GM21526 (cell line): ENCODE measurements around the gene CRYGN.

ENCODE experiments used
- ATAC-seq: cut with Tn5 transposase; IDR thresholded peaks from one replicate; pipeline ENCODE4 v1.9.1; 2021; ENCODE audit warnings: moderate library complexity; ENCODE audit not compliant: unreplicated experiment, low FRiP score

CRYGN gene

GRCh38 chr7:151408839-151409666 is 30.9 kb downstream of the CRYGN start:
- peak; percentile 50 for ATAC-seq

DNA sequence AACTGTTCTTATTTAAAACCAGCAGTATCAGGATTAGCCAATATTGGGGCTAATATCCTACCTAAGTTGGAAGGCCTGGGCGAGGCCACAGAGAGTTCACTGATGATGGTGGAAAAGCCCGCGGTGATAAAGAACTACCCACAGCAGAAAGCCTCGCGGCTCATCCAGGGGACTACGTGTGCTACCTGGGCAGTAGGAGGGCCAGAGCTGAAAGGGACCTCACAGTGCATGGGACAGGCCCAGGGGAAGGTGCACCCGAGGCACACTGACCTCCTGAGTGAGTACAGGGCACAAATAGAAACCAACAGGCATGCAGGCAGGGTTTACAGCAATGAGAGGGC is 31.5 kb downstream of the CRYGN start:
- ATAC-seq: peak; percentile 10

- no peak for ATAC-seq
These were observed 32.9 kb downstream of the CRYGN start for GRCh38 chr7:151406886-151407583.

DNA sequence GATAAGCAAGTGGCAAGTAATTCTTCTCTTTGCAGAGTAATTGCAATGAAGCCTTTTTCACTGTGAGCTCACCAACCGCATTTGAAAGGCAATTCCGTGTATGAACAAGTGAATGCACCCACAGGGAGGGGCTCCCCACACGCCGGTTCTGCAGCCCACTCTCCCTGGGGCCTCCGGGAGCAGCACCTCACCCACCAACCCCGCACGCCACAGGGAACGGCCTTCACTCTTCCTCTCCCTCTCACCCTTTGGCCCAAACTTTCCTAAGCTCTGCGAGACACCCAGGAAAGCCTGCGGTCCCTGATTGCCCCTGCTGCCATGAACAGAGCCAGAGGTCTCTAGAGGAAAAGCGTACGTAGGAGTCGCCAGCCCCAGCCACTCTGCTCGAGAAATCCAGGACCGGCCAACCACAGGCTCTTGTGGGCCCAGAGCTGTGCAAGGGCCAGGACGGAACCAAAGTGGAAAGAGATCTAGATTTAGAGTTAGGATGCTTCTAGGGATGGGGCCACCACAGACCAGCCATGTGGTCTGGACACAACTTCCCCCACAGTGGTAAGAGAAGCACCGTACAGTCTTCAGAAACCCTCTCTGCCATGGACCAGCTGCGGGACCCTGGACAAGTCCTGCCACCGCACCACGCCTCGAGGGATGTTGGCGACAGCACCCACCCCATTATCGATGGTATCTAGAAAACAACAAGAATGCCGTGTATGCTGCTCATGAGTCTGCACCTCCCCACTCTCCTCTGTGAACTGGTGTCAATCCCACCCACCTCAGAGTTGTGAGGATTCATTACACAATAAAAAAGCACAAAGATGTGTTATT is 33.7 kb downstream of the CRYGN start:
- no peak for ATAC-seq

- no peak for ATAC-seq
These were observed 34.4 kb downstream of the CRYGN start for GRCh38 chr7:151405588-151405987.

DNA sequence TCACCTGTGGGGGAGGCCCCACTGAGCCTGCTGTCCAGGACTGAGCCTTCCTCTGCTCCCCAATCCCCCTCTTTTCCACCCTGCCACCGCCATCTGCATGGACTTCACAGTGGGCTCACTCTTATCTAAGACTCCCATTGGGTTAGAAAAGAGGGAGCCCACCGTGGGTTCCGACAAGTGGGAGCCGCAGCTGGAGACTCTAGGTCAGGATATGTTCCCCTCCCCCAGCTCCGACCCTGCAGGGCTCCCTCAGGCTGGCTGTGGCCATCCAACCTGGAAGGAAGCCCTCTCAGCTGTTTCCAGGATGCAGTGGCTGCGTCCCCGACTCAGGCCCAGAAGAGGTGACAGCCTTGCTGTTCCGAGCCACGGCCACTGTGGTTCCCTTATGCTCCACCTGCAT is 34.9 kb downstream of the CRYGN start:
- ATAC-seq: no peak

GRCh38 chr7:151404216-151405011 is 35.5 kb downstream of the CRYGN start:
- no peak for ATAC-seq

GRCh38 chr7:151403764-151404163 is 36.2 kb downstream of the CRYGN start:
- ATAC-seq: no peak

DNA sequence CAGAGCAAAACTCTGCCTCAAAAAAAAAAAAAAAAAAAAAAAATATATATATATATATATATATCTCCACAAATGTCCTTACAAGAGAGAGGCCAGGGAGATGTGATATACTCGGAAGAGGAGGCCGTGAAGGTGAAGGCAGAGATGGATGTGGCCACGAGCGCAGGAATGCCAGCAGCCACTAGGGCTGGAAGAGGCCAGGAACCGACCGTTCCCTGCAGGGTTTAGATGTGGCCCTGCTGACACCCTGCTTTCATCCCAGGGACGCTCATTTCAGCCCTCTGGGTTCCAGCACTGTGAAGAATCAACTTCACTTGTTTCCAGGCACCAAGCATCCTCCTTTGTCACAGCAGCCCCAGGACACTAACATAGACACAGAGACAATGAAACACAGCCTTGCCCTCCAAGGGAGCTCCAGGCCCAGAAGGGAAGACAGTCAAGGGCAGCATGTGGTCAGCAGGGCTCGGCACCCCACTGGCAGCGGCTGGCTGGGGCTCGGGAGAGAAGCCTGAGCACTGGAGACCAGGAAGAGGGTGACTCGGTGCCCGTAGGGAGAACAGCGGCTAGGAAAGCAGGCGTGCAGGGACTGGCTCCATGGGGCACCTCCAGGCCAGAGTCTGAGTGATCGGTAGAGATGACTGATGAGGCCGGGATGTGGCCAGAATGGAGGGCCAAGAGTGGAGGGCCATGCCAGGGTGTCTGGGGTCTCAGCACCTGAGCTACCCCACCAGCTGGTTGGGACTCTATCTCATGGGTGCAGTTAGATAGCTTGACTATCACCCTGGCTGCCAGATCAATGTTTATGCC is 37.7 kb downstream of the CRYGN start:
- no peak for ATAC-seq

DNA sequence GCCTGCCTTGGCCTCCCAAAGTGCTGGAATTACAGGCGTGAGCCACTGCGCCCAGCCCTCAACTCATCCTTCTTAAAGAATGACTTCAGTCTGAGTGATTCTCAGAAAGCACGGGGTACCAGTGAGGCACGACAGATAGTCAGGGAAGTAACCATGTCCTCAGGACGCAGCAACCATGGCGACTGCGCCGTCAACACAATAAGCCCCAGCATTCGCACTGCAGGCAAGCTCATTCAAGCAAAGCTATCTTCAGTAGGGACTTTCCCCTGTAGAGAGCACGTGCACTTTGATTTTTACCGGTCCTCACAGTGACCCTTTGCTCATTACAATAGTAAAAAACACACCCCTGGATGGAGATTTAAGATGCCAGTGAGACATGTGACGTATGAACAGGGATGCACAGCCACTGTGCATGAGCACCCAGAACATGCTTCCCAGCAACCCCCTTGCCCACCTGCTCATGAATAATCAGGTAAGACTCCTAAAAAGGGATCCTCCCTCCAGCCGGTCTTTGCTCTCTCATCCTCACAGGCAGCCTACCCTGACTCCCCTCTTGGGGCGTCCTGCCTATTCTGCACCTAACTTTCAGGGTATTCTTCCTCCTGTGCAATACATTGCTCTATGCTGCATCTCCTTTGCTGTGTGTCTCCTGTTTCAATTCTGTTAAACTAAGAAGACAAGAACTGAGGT is 39.2 kb downstream of the CRYGN start:
- no peak for ATAC-seq

DNA sequence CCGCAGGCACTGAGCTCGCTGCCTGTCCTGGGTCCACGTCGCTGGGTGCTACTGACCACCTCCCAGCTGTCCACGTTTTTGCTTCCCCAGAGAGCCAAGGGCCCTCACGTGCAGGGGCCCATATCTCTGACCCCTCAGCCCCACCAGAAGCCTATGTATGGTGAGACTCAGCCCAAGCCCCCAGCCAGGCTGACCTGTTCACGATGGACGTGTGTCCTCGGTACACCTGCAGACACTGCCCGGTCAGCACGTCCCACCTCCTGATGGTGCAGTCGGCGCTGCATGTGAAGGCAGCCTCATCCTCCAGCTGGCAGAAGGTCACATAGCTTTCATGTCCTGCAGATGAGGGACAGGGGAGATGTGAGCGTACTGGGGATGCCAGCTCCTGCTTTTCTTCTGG is 40.0 kb downstream of the CRYGN start:
- no peak for ATAC-seq

DNA sequence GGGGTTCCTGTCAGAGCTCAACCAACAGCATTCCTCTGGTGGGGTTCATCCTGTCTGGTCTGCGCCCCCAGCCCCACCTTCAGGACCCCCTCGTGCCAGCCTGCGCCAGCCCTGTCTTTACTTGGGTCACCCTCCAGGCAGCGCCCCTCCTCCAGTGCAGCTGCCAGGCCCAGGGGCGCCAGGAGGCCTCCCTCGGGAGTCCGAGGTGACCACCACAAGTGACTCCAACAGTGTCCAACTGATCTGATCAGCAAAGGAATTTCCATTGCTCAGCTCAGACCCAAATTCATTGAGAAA is 40.7 kb downstream of the CRYGN start:
- no peak for ATAC-seq

DNA sequence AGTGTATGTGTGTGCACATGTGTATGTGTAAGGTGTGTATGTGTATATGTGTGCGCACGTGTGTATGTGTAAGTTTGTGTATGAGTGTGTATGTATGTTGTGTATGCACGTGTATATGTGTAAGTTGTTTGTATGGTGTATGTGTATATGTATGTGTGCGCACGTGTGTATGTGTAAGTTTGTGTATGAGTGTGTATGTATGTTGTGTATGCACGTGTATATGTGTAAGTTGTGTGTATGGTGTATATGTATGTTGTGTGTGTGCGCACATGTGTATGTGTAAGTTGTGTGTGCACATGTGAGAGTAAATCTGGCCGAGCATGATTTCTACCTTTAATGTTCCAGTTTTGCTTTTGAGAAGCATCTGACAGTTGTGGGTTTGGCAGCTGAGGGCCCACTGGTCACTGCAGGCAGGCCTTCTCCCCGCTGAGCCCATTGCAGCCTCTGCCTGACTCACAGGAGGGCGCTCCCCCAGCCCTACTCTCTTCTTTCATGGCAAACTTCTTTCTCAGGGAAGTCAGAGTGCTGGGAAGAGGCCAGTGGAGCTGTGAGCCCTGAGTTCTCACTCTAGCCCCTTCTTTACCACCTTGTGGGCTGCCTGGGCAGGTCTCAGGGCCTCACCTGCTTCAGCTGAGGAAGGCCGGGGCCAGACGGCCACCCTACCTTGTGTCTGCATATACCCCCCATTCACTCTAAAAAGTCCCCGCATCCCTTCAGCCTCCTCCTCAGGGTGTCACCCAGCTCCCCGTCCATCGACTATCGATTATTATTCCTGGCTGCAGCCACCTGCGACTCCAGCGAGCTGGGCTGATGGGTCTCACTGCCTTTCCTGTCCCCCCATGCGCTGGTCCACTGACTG is 41.3 kb downstream of the CRYGN start:
- no peak for ATAC-seq

GRCh38 chr7:151397026-151397425 is 42.9 kb downstream of the CRYGN start:
- no peak for ATAC-seq

DNA sequence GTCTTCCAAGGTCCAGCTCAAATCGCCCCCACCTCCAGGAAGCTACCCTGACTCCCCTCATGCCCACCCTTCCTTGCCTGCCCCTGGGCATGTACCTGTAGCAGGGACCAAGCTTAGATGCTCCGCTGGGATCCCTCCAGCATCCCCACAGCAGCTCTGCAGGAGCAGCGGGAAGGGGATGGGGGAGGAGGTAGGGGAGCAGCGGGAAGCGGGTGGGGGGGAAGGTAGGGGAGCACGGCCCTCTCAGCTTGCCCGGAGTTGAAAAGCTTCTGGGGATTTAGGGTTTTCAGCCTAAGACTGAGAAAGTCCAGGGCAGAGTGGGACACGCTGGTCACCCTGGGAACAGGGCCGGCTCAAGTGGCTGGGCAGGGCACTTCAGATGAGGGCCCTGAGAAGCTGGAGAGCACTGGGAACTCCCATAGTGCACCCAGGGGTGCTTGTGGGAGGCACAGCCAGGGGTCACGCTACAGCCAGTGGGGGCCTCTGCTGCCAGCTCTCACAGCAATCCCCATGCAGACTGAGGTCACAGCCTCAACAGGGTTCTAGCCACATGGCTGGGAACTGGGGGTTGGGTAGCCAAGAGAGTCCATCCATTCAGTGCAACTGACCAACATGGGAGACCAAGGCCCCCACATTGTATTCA is 43.5 kb downstream of the CRYGN start:
- ATAC-seq: no peak

- no peak for ATAC-seq
These were observed 44.9 kb downstream of the CRYGN start for GRCh38 chr7:151395036-151395367.

DNA sequence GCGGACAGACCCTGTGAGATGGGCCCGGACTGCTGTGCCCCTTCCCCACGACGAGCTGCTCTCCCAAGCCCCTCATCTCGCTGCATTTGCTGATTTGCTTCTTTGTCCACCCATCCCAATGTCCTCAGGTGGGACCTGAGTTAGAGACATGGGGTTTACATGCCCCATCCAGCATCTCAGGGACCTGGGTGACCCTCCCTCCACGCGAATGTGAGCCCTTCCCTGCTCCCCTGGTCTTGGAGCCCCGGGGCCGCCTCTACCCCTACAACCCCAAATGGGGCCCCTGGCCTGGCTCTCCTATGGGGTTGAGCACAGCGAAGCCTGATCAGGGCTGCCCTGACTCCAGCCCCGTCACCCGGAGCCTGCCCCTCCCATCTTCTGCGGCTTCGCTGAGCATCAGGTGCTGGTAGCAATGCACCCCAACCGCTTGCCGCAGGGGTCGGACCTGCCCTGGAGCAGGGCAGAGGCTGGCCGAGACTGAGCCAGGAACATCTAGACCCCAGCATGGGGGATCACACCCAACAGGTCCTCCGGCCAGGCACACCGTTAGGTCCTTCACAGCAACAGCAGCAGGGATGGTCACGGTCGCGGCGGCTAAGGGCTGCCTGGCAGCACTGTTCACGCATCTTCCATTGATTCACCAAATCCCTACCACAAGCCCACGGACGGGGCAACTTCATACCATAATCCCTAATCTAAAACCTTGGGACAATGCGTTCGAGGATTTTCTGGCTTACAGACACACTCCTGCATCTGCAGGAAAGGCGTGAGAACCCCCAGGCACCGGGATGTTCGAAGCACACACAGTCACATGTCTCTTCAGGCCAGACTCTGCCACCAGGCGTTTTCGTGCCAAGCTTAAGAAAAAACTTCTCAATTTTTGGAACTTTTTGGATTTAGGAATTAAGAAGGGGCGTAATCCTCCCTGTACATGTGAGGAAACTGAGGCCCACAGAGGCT is 45.6 kb downstream of the CRYGN start:
- ATAC-seq: no peak
